ENCODE measurements around the gene EIPR1. TPM values are rescaled to one million over a fixed set of nuclear protein-coding genes. Genes with fewer than 3 reads are reported as not detected.
"Not testable (repeated sequence)": the region's sequence is repeated elsewhere in the genome, so short reads cannot be mapped to it uniquely, and the experiment has no call there.

EIPR1 gene
- polyA plus RNA-seq, 3 donors = 23.2 to 28.4 (median 26.5) TPM

DNA sequence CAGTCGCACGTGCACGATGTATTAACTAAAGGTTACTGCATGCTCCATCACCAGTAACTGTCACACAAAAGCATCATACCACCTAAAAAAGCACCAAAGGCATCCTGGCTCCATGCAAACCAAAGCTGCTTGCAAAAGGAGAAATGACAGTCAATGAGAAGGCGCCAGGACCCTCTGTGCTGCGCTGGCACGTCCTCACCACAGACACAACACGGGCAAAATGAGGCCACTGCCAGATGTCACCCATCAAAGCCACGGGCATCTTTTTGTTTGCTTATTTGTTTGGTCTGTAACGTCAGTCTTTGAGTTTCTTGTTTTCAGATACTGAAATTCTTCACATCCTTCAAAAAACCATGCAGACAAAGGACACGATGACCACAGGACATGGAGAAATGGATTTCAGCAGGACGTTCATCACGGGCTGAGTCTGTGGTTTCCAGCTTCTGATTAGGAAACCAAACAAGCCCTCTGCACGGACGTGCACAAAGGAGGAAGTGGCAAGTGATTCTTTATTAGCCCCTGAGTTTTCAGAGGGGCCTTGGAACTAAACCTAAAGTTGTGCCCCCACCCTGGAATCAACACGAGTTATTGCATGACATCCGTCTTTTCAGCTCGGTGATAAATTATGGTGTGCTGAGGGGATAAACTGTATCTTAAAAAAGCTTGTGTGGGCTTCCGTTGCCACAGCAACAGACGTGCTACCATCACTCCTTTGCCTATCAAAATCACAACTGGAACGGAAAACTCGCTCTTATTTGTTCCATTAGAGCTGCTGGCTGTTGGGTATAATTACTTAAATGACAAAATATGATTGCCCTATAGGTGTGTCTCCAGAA lies 181.8 kb downstream of the EIPR1 start:
- DNase-seq = no peak

DNA sequence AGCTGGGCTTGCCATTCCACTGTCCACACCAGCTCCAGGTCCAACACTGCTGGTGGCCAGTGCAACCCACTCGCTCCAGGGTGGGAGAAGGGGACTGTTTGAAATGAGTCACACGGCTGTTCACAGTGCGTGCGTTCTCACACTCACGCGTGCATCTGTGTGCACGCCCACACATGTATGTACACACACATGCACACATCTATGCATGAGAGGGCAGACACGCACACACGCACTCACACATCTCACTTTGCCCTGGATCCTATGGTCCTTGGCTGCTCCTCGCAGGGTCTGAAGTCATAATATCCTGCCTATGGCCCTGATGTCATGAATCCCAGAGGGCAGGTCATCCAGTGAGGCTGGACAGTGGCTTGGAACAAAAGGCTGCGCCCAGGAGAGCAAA lies 182.8 kb downstream of the EIPR1 start:
- DNase-seq = no peak

DNA sequence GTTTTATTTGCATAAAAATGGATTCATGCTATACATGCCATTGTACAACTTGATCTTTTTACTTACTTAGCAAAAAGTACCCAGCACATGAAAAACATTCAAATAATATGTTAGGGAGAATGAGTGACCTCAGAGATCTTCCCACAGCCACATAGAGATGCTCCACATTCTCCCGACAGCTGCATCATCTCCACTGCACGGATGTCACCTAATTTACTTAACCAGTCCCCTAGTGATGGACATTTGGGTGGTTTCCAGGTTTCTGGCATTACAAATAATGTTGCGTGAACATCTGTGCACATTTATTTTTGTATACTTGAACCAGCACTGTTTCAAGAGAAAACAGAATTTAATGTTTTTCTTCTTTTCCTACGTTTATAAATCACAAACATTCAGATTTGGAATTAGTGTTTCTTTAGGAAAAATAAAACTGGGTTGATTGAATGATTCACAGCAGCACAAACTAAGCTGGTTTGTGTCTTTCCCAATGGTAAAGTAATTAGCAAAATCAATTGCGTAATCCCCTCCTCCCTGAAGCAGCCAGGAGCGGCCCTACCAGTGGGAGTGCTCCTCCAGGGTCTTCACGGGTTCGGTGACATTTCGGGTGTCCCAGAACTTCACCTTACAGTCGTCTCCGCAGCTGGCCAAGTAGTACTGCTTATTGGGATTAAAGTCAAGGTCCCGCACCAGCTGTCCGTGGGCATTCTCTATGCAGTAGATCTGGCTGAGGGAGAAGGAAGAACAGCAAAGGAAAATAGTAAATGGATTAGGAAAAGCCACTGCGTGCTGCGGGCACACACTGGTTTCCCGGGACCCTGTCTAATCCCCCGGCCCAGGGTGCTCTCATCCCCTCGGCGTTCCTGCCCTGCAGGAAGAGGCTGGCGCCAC lies 183.9 kb downstream of the EIPR1 start:
- DNase-seq = no peak

DNA sequence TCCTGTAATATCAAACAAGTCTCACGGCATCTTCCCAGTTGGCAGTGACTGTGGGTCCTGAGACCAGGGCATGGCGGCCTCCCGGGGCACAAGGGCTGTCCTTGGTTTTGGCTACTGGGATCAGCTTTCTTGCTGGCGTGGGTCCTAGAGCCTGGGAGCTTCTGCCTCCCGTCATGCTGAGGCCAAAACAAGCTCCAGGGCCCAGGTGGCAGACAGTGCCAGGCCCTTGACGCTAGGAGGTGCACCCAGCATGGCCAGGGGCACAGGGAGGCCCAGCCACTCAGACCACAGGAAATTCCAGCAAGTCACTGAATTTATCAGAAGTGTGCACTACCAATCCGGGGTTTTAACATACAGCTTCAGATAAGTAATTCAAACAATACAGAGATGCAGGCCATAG lies 184.7 kb downstream of the EIPR1 start:
- DNase-seq = no peak

DNA sequence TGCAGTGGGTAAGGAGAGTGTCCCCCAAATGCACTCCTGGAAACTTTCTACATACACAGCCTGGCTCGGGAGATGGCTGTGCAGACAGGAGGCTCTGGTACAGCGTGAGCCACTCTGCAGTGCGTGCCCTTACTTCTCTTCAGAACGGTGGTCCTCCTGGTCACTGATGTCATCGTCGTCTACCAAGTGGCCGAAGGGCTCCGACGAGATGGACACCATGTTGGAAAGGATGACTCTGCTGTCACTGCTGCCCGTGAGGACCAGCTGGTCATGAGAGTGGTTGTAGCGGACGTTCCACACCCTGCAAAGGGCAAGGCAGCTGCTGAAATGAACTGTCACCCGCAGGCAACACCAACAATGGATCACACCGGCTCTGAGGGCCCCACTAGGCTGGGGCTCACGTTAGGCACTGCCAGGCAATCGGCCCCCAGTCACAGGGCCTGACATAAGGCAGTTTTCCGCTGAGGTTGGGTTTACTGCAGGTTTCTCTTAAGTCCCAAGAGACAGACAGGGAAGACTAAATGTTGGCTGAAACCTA lies 185.3 kb downstream of the EIPR1 start:
- DNase-seq = no peak

DNA sequence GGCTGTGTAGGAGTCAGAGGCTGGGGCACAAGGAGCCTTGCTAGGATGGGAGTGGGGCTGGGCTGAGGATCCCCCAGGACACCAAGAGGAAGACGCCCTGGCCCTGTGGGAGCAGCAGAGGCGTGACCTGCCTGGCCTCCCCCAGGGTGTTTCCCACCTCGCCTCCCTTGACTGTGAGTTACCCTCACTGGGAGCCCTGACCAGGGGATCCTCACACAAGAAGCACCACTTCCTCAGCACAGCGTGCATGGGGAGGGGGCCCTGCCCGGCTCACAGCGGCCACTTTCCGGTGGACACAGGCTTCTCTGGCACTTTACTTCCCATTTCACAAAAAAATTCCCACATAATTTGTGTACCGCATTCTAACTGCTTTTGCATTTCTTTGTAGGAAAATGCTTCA lies 187.7 kb downstream of the EIPR1 start:
- no peak for DNase-seq

DNA sequence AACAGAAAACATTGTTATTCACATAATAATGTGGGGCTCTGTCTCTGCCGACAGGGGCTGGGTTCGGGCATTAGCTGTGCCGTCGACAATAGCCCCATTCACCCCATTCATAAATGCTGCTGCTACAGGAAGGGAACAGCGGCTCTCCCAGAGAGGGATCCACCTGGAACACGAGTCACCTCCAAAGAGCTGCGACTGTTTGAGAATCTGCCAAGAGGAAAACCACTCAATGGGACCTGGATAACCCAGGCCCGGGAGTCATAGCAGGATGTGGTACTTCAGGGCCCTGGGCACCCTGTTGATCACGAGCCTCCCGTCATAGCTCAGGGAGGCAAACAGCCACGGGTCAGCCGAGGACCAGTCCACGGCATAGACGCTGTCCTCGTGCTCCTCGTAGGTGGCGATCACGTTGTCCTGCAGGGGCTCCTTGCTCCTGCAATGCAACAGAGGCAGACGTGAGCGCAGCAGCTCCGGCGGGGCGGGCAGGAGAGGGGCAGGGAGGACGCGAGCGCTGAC lies 188.5 kb downstream of the EIPR1 start:
- no peak for DNase-seq

DNA sequence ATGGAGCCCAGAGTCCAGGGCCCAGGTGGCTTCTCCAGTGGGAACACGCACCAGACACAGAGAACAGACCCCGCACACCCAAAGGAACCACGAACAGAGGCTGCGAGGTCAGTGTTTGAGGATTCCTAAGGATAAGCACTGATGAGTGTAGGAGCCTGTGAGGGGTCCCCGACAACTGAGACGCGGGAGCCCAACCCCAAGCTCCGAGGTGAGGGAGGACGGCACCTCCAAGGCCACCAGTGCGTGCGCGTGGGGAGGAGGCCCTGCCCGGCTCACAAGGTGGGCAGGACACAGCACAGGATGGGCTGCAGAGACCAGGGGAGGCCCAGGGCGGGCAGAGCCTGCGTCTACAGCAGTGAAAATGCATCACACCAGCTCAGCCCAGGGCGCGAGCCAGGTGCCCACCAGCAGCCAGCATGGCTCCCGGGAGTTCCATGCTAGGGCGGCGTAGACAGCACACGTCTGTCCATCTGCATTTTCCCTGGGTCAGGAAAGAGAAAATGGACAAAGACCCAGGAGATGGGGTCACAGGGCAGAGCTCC lies 189.1 kb downstream of the EIPR1 start:
- no peak for DNase-seq

DNA sequence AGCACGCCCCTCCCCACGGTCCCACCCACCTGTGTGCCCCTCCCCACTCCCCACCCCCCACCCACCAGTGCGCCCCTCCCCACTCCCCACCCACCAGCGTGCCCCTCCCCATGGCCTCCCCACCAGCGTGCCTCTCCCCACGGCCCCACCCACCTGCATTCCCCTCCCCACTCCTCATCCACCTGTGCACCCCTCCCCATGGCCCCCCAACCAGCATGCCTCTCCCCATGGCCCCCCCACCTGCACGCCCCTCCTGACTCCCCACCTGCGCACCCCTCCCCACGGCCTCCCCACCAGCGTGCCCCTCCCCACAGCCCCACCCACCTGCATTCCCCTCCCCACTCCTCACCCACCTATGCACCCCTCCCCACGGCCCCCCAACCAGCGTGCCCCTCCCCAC lies 190.2 kb downstream of the EIPR1 start:
- DNase-seq = no peak

DNA sequence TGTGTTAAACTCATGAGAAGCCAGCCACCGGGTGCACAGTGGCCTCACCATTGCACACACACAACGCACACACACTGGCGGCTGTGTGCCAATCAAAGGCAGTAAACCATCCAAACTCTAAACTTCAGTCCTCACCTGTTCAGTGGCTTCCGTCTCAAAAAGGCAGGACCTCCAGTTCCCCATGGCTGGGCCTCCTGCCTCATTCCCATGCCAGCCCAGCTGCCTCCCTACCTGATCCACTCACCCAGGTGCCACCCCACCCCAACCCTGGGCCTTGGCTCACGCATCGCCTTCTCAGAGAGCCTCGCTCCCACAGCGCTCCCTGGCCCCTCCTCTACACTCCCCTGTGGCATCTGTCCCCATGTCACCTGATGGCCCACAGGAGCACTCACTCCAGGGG lies 190.9 kb downstream of the EIPR1 start:
- no peak for DNase-seq

DNA sequence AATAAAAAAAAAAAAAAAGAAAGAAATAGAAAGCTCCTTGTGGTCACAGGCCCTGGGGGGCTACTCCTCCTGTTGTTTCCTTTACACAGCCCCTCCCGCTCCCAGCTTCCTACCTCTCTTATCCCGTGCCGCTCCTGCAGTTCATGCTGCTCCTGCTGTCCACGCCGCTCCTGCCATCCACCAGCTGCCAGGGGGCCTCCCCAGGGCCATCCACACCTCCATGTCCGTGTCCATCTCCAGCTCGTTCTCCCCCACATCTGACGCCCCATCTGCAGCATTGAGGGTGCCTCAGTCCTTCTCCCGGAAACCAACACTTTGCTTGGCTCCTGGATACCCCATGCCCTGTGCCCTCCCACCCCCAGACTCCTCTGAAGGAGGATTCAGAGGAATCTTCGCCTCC lies 191.7 kb downstream of the EIPR1 start:
- DNase-seq = no peak

DNA sequence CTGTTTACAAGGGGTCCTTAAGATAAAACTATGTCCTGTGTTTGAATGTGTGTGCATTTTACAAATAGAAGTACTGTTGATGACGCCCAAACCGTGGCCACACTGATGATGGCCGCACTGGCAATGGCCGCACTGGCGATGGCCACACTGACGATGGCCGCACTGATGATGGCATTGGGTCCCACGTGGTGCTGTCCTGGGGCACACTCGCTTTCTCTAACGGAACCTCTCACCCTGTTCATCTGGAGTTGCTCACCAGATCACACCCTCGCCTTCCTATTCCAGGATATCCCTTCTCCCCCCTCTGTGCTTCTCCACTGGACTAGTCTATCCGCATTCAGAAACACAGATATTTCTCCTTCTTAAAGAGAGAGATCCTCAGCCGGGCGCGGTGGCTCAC lies 192.4 kb downstream of the EIPR1 start:
- no peak for DNase-seq

DNA sequence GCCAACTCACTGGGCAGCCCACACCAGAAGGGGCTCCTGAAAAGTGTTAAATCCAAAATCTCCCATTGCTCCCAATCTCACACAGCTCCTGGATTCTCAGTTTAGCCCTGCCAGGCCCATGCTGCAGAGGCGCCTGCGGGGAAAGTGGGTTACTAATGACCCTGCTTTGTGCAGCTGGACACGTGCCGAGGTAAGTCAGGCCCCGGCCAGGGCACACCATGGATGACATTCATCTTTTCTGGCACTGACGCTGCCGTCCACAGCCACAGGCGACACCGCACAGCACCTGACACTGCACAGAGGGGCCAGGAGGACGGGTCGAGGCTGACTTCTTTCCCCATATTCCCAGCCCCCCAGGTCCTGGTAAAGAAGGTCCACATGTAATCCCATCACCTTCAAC lies 193.5 kb downstream of the EIPR1 start:
- no peak for DNase-seq

DNA sequence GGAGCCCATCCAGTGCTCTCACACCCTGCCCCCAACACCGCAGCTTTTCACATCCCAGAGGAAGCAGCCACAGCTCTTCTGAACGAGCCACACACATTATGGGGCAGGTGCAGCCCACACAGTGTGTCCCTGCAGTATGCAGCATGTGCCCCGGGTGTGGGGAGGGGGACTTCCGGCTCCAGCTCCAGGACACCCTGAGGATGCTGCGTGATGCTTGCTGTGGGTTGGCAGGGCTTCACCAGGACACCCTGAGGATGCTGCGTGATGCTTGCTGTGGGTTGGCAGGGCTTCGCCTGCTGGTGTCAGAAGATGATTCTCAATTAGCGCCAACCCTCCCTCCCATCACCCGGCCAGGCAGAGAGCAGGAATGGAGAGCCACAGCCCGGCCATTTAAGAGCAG lies 193.9 kb downstream of the EIPR1 start:
- no peak for DNase-seq

DNA sequence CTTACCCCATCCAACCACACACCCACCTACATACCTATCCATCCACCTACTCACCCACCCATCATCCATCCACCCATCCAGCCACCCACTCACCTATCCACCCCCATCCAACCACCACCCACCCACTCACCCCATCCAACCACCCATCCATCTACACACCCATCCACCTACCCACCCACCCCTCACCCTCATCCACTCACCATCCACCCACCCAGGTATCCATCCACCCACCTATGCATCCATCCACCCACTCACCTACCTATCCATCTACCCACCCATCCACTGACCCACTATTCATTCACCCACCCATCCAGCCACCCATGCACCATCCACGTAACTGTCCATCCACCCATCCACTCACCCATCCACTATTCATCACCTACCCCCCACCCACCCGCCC lies 194.8 kb downstream of the EIPR1 start:
- DNase-seq = no peak

DNA sequence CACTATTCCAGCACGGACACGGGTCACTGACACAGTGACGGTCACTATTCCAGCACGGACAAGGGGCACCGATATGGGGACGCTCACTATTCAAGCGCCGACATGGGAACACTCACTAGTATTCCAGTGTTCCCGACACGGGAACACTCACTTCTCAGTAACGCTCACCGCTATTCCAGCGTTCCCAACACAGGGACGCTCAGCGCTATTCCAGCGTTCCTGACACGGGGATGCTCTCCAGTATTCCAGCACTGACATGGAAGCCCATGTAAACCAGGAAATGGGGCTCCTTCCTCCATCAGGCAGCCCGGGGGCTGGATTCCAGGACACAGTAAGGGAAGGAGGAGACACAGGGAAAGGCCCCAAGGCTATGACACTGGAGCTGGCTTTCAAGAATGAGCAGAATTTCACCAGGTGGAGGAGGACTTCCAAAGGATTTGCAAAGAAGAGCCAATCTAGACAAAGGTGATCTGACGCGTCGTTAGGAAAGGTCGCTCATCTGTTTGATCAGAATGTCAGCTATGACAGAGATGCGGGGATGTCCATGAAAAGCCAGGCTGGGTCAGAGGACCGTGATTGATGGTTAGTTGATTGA lies 196.1 kb downstream of the EIPR1 start:
- DNase-seq = no peak

DNA sequence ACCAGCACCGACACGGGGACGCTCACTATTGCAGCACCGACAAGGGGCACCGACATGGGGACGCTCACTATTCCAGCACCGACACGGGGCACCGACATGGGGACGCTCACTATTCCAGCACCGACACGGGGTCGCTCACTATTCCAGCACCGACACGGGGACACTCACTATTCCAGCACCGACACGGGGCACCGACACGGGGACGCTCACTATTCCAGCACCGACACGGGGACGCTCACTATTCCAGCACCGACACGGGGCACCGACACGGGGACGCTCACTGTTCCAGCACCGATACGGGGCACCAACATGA lies 196.8 kb downstream of the EIPR1 start:
- not testable (repeated sequence) for DNase-seq

DNA sequence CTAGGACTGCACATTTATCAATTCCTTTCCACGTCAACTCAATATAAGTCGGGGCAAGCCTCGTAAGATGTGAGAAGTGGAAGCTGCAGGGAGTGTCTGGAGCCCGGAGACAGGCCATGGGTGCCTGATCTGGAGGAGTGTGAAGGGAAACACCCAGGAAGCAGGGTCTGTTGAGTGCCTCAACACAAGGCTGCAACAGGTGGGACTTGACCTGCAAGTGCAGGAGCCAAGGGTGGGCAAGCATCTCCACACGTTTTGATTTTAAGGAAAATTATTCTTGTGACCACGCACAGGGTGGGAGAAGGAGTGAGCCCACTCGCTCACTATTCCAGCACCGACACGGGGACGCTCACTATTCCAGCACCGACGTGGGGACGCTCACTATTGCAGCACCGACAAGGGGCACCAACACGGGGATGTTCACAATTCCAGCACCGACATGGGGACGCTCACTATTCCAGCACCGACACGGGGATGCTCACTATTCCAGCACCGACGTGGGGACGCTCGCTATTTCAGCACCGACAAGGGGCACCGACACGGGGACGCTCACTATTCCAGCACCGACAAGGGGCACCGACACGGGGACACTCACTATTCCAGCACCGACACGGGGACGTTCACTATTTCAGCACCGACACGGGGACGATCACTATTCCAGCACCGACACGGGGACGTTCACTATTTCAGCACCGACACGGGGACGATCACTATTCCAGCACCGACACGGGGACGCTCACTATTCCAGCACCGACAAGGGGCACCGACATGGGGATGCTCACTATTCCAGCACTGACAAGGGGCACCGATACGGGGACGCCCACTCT lies 197.3 kb downstream of the EIPR1 start:
- no peak for DNase-seq

DNA sequence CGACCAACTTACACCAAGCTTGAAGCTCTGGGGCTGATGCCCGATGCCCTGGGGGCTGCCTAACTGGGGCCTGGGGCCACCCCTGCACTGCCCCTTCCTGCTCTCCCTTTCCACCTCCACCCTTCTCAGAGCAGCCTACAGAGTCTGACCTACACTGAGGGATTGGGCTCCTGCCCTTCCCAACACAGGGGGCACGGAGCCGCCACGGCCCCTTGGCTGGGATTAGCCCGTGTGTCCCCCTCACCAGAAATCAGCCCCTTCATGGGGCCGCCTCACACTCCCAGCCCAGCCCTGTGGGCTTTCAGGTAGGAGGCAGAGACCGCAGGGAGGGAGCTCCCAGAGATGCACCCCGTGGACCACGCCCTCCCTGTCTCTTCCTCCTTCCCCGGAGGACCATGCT lies 198.0 kb downstream of the EIPR1 start:
- DNase-seq = no peak

DNA sequence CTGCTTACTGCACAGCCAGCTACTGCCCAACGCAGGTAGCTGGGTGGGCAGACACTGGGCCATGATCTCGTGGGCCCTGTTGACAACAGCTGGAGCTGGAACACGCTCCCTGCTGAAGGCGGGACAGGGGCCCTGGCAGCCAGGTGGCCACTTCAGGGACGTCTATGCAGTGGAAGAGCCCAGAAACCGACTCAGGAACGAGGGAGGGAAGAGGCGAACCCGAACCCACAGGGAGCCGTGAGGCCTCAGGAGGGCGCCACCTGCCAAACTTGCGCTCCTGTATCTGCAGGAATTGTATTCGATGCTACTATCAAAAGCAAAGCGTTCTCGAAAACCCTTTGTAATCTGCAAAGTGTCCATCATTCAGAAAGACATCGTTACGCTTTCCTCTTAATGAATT lies 198.4 kb downstream of the EIPR1 start:
- no peak for DNase-seq

DNA sequence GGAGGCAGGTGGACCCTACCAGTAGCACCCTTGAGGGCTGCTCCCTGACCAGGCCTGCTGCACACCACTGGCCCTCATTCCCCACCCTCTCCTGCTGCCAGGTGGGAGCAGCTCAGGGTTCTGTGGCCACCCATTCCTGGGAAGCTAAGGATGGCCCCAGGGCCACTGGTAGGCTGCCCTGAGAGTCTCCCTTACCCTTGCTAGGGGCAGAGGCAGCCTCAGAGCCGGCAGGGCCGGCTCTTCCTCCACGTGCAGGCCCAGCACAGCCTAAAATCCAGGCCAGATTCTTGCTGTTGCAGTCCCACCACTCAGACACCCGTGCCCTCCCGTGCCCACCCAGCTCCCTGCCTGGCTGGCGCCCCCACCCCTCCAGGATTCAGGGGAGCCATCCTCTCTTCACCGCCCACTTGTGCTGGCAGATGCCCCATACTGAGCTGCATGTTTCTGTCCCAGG lies 199.0 kb downstream of the EIPR1 start:
- DNase-seq = no peak
